Caco-2 (cell line): ENCODE measurements around the gene FGF11. TPM values are rescaled to one million over a fixed set of nuclear protein-coding genes. Genes with fewer than 3 reads are reported as not detected.

ENCODE experiments used
- BruUV-seq: library from RNA; stranded (reverse); fragments of 400-500 nt; replicated peaks from 2 replicates; lab custom pipeline; 2021; lab: Mats Ljungman, UMichigan
- CTCF ChIA-PET: fragments of 300-600 bp; sonication (Branson Sonifier 250); formaldehyde crosslinking; loops from one replicate; lab custom pipeline; 2022; ENCODE audit warnings: antibody characterized with exemption; lab: Charles Lee
- POLR2A ChIA-PET: fragments of 300-600 bp; sonication (Branson Sonifier 250); formaldehyde crosslinking; loops from one replicate; lab custom pipeline; 2022; ENCODE audit warnings: antibody characterized with exemption; lab: Charles Lee
- DNase-seq, 2 experiments: peaks; one replicate each; pipeline versions ENCODE4 v3.0.0 to v3.0.0-alpha.2; 2020 to 2022
- H3K27me3 ChIP-seq: replicated peaks from 2 replicates; pipeline ENCODE4 v1.6.0; 2011; ENCODE audit warnings: low read length; ENCODE audit not compliant: control insufficient read depth, insufficient read depth
- H3K36me3 ChIP-seq: 2 replicates; pipeline ENCODE4 v1.5.1; 2011; ENCODE audit warnings: low read length; ENCODE audit not compliant: control insufficient read depth, insufficient read depth
- H3K4me1 ChIP-seq: fragments of 250-450 bp; sonication (Bioruptor Pico); 2 replicates; pipeline ENCODE4 v1.5.1; 2020; ENCODE audit warnings: mild to moderate bottlenecking
- H3K4me3 ChIP-seq: 2 replicates; pipeline ENCODE4 v1.5.1; 2011; ENCODE audit warnings: low read depth, mild to moderate bottlenecking, control low read depth, low read length
- H3K9me3 ChIP-seq: fragments of 250-450 bp; sonication (Bioruptor Pico); 2 replicates; pipeline ENCODE4 v1.5.1; 2020; ENCODE audit warnings: mild to moderate bottlenecking, moderate library complexity
- H3K27ac Mint-ChIP-seq: one replicate; pipeline ENCODE4 v1.8.0; 2022; ENCODE audit warnings: mixed read lengths; ENCODE audit not compliant: unreplicated experiment
- H3K27me3 Mint-ChIP-seq: one replicate; pipeline ENCODE4 v1.8.0; 2022; ENCODE audit warnings: mixed read lengths; ENCODE audit not compliant: insufficient read depth, unreplicated experiment
- H3K36me3 Mint-ChIP-seq: one replicate; pipeline ENCODE4 v1.8.0; 2022; ENCODE audit warnings: mild to moderate bottlenecking, mixed read lengths; ENCODE audit not compliant: insufficient read depth, unreplicated experiment
- H3K4me1 Mint-ChIP-seq: one replicate; pipeline ENCODE4 v1.8.0; 2022; ENCODE audit warnings: low read depth, mixed read lengths; ENCODE audit not compliant: unreplicated experiment
- H3K4me3 Mint-ChIP-seq: one replicate; pipeline ENCODE4 v1.8.0; 2022; ENCODE audit warnings: mild to moderate bottlenecking, moderate library complexity, mixed read lengths; ENCODE audit not compliant: unreplicated experiment
- H3K9me3 Mint-ChIP-seq: one replicate; pipeline ENCODE4 v1.8.0; 2022; ENCODE audit warnings: mixed read lengths; ENCODE audit not compliant: unreplicated experiment
- CTCF ChIP-seq, 2 experiments: fragments of 200-600 bp in 1 of 2; IDR thresholded peaks; 1 replicate in 1 of 2; 2 replicates in 1 of 2; pipeline versions ENCODE4 v1.5.1 to v1.8.0; 2011 to 2022; ENCODE audit warnings: antibody characterized with exemption in 1 of 2, control low read depth in 1 of 2, inconsistent platforms in 1 of 2, low read depth in 1 of 2, low read length in 1 of 2, mild to moderate bottlenecking in 1 of 2, moderate library complexity in 1 of 2; ENCODE audit not compliant: insufficient read depth in 1 of 2, severe bottlenecking in 1 of 2, unreplicated experiment in 1 of 2
- intact Hi-C: fragments of 100-400 bp; cut with micrococcal nuclease; formaldehyde crosslinking; loops from one replicate; pipeline ENCODE4 v1.10.0; 2022; ENCODE audit not compliant: unreplicated experiment
- total RNA-seq: library from RNA; stranded (reverse); gene quantifications from 2 replicates; pipeline ENCODE4 v1.2.3, GENCODE V29; 2022

FGF11 gene
- total RNA-seq, 1 experiment from 2014 or later = 0.91 TPM

- intact Hi-C loops = no loop called here
- no peak for TF ChIP-seq CTCF (IDR thresholded peaks at IDR 0.05; ENCODE audit: insufficient read depth in 1 of 2, low read depth in 1 of 2, low read length in 1 of 2, severe bottlenecking in 1 of 2, unreplicated experiment in 1 of 2)
- no peak for DNase-seq
- no peaks in the 10 kb centered on the region for H3K9me3 ChIP-seq
- H3K9me3 Mint-ChIP-seq = no peaks in the 10 kb centered on the region
- H3K27me3 ChIP-seq = no peaks in the 10 kb centered on the region
- ChIA-PET CTCF (interaction anchor here (1.1 kb wide), 1 partner anchor 136 kb away, joined by 3 read pairs; no protein-coding TSS in a partner anchor), POLR2A (no interaction called here)
- no TSS peak for BruUV-seq
- H3K36me3 ChIP-seq = no peaks in the 10 kb centered on the region
- no peaks in the 10 kb centered on the region for H3K4me1 ChIP-seq
- no peak overlapping the region for H3K27ac Mint-ChIP-seq
- H3K4me3 ChIP-seq = no peak overlapping the region
- peaks cover 29% of the 10 kb centered on the region for H3K4me1 Mint-ChIP-seq
- H3K4me3 Mint-ChIP-seq = no peak overlapping the region
- H3K27me3 Mint-ChIP-seq = no peaks in the 10 kb centered on the region
- peaks cover 59% of the 10 kb centered on the region for H3K36me3 Mint-ChIP-seq
Measured at GRCh38 chr17:7491583-7491982, 52.3 kb downstream of the FGF11 start.

GRCh38 chr17:7493941-7494340 lies 54.6 kb downstream of the FGF11 start:
- BruUV-seq = no TSS peak
- Mint-ChIP-seq H3K27me3 (no peaks in the 10 kb centered on the region), H3K4me3 (no peak overlapping the region), H3K4me1 (peaks cover 18% of the 10 kb centered on the region), H3K27ac (no peak overlapping the region), H3K9me3 (no peaks in the 10 kb centered on the region), H3K36me3 (peaks cover 64% of the 10 kb centered on the region)
- Histone ChIP-seq H3K27me3 (no peaks in the 10 kb centered on the region), H3K9me3 (no peaks in the 10 kb centered on the region), H3K4me3 (no peak overlapping the region), H3K36me3 (no peaks in the 10 kb centered on the region), H3K4me1 (no peaks in the 10 kb centered on the region)
- no peak for TF ChIP-seq CTCF (IDR thresholded peaks at IDR 0.05; ENCODE audit: insufficient read depth in 1 of 2, low read depth in 1 of 2, low read length in 1 of 2, severe bottlenecking in 1 of 2, unreplicated experiment in 1 of 2)
- DNase-seq = no peak
- POLR2A ChIA-PET = no interaction called here
- CTCF ChIA-PET = no interaction called here
- intact Hi-C loops = no loop called here

Other genes with a start within 250 kb of the FGF11 start
- gene DLG4, start 219.7 kb upstream of the FGF11 start, total RNA-seq = 0.98 and 1.8 TPM in 2 replicates
- 133 and 164 TPM in 2 replicates for gene ACADVL, start 219.6 kb upstream of the FGF11 start, total RNA-seq
- 38.3 and 41.3 TPM in 2 replicates for gene DVL2, start 205.0 kb upstream of the FGF11 start, total RNA-seq
- 20.5 and 20.6 TPM in 2 replicates for gene PHF23, start 200.1 kb upstream of the FGF11 start, total RNA-seq
- 129 and 140 TPM in 2 replicates for gene GABARAP, start 197.1 kb upstream of the FGF11 start, total RNA-seq
- 68.6 and 71.1 TPM in 2 replicates for gene CTDNEP1, start 187.8 kb upstream of the FGF11 start, total RNA-seq
- gene ELP5, start 187.3 kb upstream of the FGF11 start, total RNA-seq = 43.2 and 43.3 TPM in 2 replicates
- gene CLDN7, start 177.0 kb upstream of the FGF11 start, total RNA-seq = 111 and 115 TPM in 2 replicates
- gene SLC2A4, start 157.8 kb upstream of the FGF11 start, total RNA-seq = 0.35 and 0.88 TPM in 2 replicates
- 21.1 and 27.6 TPM in 2 replicates for gene YBX2, start 144.9 kb upstream of the FGF11 start, total RNA-seq
- 345 and 388 TPM in 2 replicates for gene EIF5A, start 131.9 kb upstream of the FGF11 start, total RNA-seq
- gene GPS2, start 124.2 kb upstream of the FGF11 start, total RNA-seq = 36.0 and 39.2 TPM in 2 replicates
- gene NEURL4, start 110.2 kb upstream of the FGF11 start, total RNA-seq = 29.5 and 31.1 TPM in 2 replicates
- 1.6 TPM in 1 of 2 replicates, not detected in the other for gene ACAP1, start 103.0 kb upstream of the FGF11 start, total RNA-seq
- 5.1 and 5.4 TPM in 2 replicates for gene KCTD11, start 87.3 kb upstream of the FGF11 start, total RNA-seq
- not detected in 2 replicates for gene TMEM95, start 84.4 kb upstream of the FGF11 start, total RNA-seq
- 6.1 and 6.4 TPM in 2 replicates for gene TNK1, start 58.4 kb upstream of the FGF11 start, total RNA-seq
- 12.7 and 14.5 TPM in 2 replicates for gene PLSCR3, start 45.0 kb upstream of the FGF11 start, total RNA-seq
- gene TMEM256, start 35.4 kb upstream of the FGF11 start, total RNA-seq = 40.2 and 41.3 TPM in 2 replicates
- 12.6 and 16.1 TPM in 2 replicates for gene NLGN2, start 31.7 kb upstream of the FGF11 start, total RNA-seq
- 0.52 TPM in 1 of 2 replicates, not detected in the other for gene SPEM1, start 19.2 kb upstream of the FGF11 start, total RNA-seq
- gene SPEM2, start 13.9 kb upstream of the FGF11 start, total RNA-seq = not detected in 2 replicates
- not detected in 2 replicates for gene SPEM3, start 10.7 kb upstream of the FGF11 start, total RNA-seq
- 2.9 and 3.7 TPM in 2 replicates for gene TMEM102, start 4.1 kb upstream of the FGF11 start, total RNA-seq
- 1.7 and 2.6 TPM in 2 replicates for gene CHRNB1, start 5.5 kb downstream of the FGF11 start, total RNA-seq
- gene ZBTB4, start 40.1 kb downstream of the FGF11 start, total RNA-seq = 15.5 and 16.5 TPM in 2 replicates
- gene SLC35G6, start 41.9 kb downstream of the FGF11 start, total RNA-seq = not detected in 2 replicates
- gene POLR2A, start 44.9 kb downstream of the FGF11 start, total RNA-seq = 69.8 and 72.1 TPM in 2 replicates
- gene TNFSF12, start 109.5 kb downstream of the FGF11 start, total RNA-seq = not detected in 2 replicates
- 0.20 TPM in 1 of 2 replicates, not detected in the other for gene TNFSF13, start 119.2 kb downstream of the FGF11 start, total RNA-seq
- gene SENP3, start 122.4 kb downstream of the FGF11 start, total RNA-seq = 29.2 and 30.2 TPM in 2 replicates
- 1.1 and 1.6 TPM in 2 replicates for gene CD68, start 140.1 kb downstream of the FGF11 start, total RNA-seq
- 44.2 and 49.7 TPM in 2 replicates for gene MPDU1, start 144.3 kb downstream of the FGF11 start, total RNA-seq
- gene SOX15, start 150.6 kb downstream of the FGF11 start, total RNA-seq = 0.53 TPM in 1 of 2 replicates, not detected in the other
- 20.5 and 25.3 TPM in 2 replicates for gene FXR2, start 175.4 kb downstream of the FGF11 start, total RNA-seq
- 33.0 TPM in 2 replicates for gene SAT2, start 188.3 kb downstream of the FGF11 start, total RNA-seq
- 0.93 and 1.2 TPM in 2 replicates for gene SHBG, start 190.6 kb downstream of the FGF11 start, total RNA-seq
- 0.11 and 0.14 TPM in 2 replicates for gene ATP1B2, start 211.4 kb downstream of the FGF11 start, total RNA-seq
- gene TP53, start 248.0 kb downstream of the FGF11 start, total RNA-seq = 9.2 and 11.1 TPM in 2 replicates
- gene WRAP53, start 249.0 kb downstream of the FGF11 start, total RNA-seq = 13.6 and 15.2 TPM in 2 replicates